ENCODE results near the gene ZBTB42. TPM values are rescaled to one million over a fixed set of nuclear protein-coding genes. Genes with fewer than 3 reads are reported as not detected.

Gene ZBTB42
- total RNA-seq, 1 experiment from 2014 or later = 11.8 TPM

DNA sequence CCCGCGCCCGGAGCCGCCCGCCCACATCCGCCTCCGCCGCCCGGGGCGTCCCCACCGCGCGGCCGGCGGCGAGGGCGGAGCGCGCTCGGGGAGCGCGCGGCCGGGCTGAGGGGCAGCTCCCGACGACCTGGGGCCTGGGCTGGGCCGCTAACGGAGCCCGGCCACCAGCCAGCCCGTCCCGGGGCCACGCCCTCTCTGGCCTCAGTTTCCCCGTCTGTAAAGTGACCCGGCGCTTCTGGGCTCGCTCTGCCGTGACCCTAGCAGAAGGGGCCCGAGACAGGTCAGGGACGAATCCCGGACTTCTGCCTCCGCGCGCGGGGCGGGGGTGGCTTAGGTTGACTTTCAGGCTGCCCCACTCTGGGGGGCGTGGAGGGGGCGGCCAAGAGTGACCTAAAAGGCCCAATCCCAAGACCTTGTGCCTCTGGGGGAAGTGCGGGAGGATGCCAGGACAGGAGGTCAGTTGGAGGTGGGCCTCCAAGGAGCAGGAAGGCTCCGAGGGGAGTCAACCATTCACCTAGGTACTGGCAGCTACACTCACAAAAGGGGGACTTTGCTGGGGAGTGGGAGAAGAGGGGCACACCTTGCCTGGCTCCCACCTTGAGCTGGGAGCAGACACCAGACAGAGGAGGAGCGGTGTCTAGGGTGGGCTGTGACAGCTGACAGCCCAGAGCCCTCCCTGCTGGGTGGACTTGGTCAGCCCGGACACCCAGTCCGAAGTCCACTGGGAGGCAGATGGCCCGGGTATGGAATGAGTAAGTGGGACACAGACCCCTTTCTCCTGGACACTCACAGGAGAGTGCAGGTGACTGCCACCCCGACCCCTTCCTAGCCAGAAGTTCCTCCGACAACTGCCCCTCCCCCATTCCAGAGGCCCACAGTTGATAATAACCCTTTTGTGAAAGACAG lies 4.9 kb upstream of the ZBTB42 start:
- TF ChIP-seq, protein P1, sequence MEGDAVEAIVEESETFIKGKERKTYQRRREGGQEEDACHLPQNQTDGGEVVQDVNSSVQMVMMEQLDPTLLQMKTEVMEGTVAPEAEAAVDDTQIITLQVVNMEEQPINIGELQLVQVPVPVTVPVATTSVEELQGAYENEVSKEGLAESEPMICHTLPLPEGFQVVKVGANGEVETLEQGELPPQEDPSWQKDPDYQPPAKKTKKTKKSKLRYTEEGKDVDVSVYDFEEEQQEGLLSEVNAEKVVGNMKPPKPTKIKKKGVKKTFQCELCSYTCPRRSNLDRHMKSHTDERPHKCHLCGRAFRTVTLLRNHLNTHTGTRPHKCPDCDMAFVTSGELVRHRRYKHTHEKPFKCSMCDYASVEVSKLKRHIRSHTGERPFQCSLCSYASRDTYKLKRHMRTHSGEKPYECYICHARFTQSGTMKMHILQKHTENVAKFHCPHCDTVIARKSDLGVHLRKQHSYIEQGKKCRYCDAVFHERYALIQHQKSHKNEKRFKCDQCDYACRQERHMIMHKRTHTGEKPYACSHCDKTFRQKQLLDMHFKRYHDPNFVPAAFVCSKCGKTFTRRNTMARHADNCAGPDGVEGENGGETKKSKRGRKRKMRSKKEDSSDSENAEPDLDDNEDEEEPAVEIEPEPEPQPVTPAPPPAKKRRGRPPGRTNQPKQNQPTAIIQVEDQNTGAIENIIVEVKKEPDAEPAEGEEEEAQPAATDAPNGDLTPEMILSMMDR (IDR thresholded peaks at IDR 0.05; ENCODE audit: unreplicated experiment) = no peak
- no peaks in the 10 kb centered on the region for H3K9me3 Mint-ChIP-seq (ENCODE audit: low read depth, unreplicated experiment)
- H3K4me1 Mint-ChIP-seq (ENCODE audit: low read depth, unreplicated experiment) = peaks cover 40% of the 10 kb centered on the region
- H3K4me3 Mint-ChIP-seq (ENCODE audit: low read depth, unreplicated experiment) = peak overlapping the region; percentile 81
- intact Hi-C loops (cut with micrococcal nuclease; ENCODE audit: unreplicated experiment) = no loop called here
- DNase-seq = peak; percentile 70
- H3K27ac Mint-ChIP-seq (ENCODE audit: unreplicated experiment) = no peak overlapping the region
- peaks cover 33% of the 10 kb centered on the region for H3K36me3 Mint-ChIP-seq (ENCODE audit: insufficient read depth, unreplicated experiment)
- H3K27me3 Mint-ChIP-seq (ENCODE audit: unreplicated experiment) = no peaks in the 10 kb centered on the region
- CTCF ChIA-PET = no interaction called here
- no TSS peak for BruUV-seq (replicated peaks)

DNA sequence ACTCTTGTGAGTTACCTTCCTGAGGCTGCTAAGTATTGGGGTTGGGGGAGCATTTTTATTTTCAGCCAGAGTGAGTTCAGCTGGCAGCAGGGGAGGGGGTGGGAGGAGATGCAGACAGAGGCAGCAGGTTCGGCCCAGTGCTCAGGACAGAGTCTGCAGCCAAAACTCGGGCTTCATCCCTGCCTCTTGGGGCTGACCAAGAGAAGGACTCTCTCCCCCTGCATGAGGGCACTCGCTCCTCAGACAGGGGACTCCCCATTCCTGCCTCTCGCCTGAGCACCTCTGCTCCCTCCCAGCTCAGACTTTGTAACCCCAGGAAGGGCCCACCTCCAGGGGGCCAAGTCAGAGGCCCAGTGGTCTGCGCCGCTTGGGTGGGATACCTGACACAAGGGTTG lies 4.2 kb upstream of the ZBTB42 start:
- BruUV-seq (replicated peaks) = no TSS peak
- TF ChIP-seq, protein P1 (IDR thresholded peaks at IDR 0.05; ENCODE audit: unreplicated experiment) = no peak
- Mint-ChIP-seq H3K9me3 (ENCODE audit: low read depth, unreplicated experiment) (no peaks in the 10 kb centered on the region), H3K27me3 (ENCODE audit: unreplicated experiment) (no peaks in the 10 kb centered on the region), H3K27ac (ENCODE audit: unreplicated experiment) (no peak overlapping the region), H3K4me3 (ENCODE audit: low read depth, unreplicated experiment) (peak overlapping the region; percentile 81), H3K36me3 (ENCODE audit: insufficient read depth, unreplicated experiment) (peaks cover 34% of the 10 kb centered on the region), H3K4me1 (ENCODE audit: low read depth, unreplicated experiment) (peaks cover 40% of the 10 kb centered on the region)
- no peak for DNase-seq
- CTCF ChIA-PET = no interaction called here
- intact Hi-C loops (cut with micrococcal nuclease; ENCODE audit: unreplicated experiment) = no loop called here

DNA sequence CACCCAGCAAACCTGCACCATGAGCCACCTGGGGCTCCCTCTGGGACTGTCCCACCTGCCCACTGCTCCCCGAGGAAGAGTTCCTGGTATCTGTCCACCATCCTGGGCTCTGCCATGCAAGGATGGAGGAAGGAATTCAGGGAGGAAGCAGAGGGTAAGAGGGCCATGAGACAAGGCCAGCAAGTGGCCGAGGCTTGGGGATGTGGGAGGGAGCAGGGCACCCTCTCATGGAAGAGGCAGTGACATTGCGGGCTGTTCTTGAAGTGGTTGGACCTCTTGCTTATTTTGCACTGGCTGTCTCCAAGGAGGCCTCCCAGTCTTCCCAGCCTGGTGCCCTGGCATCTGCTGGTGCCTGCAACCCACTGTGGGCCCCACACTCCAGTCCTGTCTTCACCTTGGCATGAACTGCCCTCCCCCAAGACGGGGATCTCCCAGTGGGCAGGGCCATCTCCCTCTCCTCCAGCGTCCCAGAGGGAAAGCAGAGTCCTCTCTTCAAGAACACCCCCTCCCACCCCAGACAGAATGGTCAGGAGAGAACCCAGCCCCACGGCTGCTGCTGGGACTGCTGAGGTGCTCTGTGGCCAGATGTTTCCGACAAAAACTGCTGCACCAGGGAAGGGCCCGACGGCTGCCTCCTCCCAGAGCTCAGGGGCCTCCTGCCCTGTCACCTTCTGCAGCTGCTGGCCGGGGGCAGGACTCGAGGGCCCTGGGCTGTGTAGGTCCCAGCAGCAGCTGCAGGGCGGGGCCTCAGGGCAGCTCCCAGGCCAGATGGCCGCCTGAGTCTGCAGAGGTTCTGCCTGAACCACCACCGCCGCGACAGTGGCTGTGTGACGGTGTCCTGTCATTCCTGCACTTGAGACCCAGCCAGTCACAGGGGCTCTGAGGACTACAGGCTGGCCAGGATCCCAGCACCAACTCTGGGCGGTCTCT lies 3.5 kb upstream of the ZBTB42 start:
- H3K36me3 Mint-ChIP-seq (ENCODE audit: insufficient read depth, unreplicated experiment) = peaks cover 33% of the 10 kb centered on the region
- TF ChIP-seq, protein P1 (IDR thresholded peaks at IDR 0.05; ENCODE audit: unreplicated experiment) = no peak
- CTCF ChIA-PET = no interaction called here
- H3K4me3 Mint-ChIP-seq (ENCODE audit: low read depth, unreplicated experiment) = peak overlapping the region; percentile 81
- no peaks in the 10 kb centered on the region for H3K27me3 Mint-ChIP-seq (ENCODE audit: unreplicated experiment)
- DNase-seq = no peak
- BruUV-seq (replicated peaks) = no TSS peak
- H3K4me1 Mint-ChIP-seq (ENCODE audit: low read depth, unreplicated experiment) = peaks cover 39% of the 10 kb centered on the region
- intact Hi-C loops (cut with micrococcal nuclease; ENCODE audit: unreplicated experiment) = no loop called here
- H3K27ac Mint-ChIP-seq (ENCODE audit: unreplicated experiment) = no peak overlapping the region
- no peaks in the 10 kb centered on the region for H3K9me3 Mint-ChIP-seq (ENCODE audit: low read depth, unreplicated experiment)

DNA sequence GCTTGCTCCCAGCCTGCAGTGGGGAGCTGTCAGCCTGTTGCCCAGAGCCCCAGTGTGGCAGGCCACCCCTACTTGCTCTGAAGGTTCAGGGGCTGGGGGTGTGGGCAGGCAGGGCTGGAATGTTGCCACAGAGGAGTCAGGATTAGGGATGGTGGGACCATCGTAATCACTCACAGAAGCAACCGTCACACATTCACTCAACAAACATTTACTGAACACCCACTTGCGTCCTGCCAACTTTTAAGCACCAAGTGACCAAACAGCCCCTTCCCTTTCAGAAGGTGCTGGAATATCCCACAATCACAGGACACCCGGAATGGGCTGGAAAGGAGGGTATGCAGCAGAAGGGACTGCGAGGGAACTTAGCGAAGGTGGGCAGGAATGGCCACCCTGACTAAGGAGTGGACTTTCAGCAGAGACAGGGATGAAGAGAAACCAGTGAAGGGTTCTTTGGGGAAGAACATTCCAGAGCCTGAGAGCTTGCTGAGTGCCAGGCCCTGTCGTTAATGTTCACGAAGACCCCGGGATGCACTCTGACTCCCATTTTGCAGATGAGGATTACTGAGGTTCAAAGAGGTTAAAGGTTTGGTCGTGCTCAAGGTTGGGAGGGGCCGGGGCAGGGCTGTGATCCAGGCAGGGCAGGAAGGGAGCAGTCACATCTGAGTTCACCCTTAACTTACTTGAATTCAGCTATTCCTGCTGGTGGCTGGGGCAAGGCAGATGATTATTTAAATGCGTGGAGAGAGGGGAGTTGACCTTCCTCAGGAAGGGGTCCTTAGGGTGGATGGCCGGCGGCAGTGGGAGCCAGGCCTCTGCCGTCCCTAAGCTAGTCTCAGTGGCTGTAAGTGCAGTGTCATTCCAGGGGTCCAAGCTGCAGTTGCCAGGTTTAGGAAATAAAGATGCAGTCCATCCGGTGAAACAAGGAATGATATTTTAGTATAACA lies 2.3 kb upstream of the ZBTB42 start:
- Mint-ChIP-seq H3K9me3 (ENCODE audit: low read depth, unreplicated experiment) (no peaks in the 10 kb centered on the region), H3K36me3 (ENCODE audit: insufficient read depth, unreplicated experiment) (peaks cover 33% of the 10 kb centered on the region), H3K4me1 (ENCODE audit: low read depth, unreplicated experiment) (peaks cover 27% of the 10 kb centered on the region), H3K4me3 (ENCODE audit: low read depth, unreplicated experiment) (peak overlapping the region; percentile 22), H3K27ac (ENCODE audit: unreplicated experiment) (no peak overlapping the region), H3K27me3 (ENCODE audit: unreplicated experiment) (no peaks in the 10 kb centered on the region)
- CTCF ChIA-PET = no interaction called here
- no peak for DNase-seq
- intact Hi-C loops (cut with micrococcal nuclease; ENCODE audit: unreplicated experiment) = no loop called here
- TF ChIP-seq, protein P1 (IDR thresholded peaks at IDR 0.05; ENCODE audit: unreplicated experiment) = no peak
- no TSS peak for BruUV-seq (replicated peaks)

All from Calu3 (cell line).